ENCODE measurements around the gene MRPS18A.

MRPS18A gene

GRCh38 chr6:43689421-43689820 is 1.8 kb upstream of the MRPS18A start:
- TF ChIP-seq CTCF (IDR thresholded peaks at IDR 0.05; ENCODE audit: unreplicated experiment in 3 of 3) = no peak
- Mint-ChIP-seq H3K27me3 (ENCODE audit: low read depth) (peaks cover 5% of the 10 kb centered on the region), H3K4me3 (peak overlapping the region; percentile 35 to 97 (median 65)), H3K36me3 (ENCODE audit: low read depth) (peaks cover 8% of the 10 kb centered on the region), H3K27ac (no peak overlapping the region), H3K9me3 (no peaks in the 10 kb centered on the region), H3K4me1 (peaks cover 32% of the 10 kb centered on the region)

GRCh38 chr6:43687079-43687436 is 533 bp downstream of the MRPS18A start:
- peaks cover 16% of the 10 kb centered on the region for H3K36me3 Mint-ChIP-seq (ENCODE audit: low read depth)
- no peak for TF ChIP-seq CTCF (IDR thresholded peaks at IDR 0.05; ENCODE audit: unreplicated experiment in 3 of 3)
- no peaks in the 10 kb centered on the region for H3K9me3 Mint-ChIP-seq
- H3K27me3 Mint-ChIP-seq (ENCODE audit: low read depth) = peaks cover 5% of the 10 kb centered on the region
- H3K4me1 Mint-ChIP-seq = peaks cover 50% of the 10 kb centered on the region
- peak overlapping the region; percentile 87 to 94 (median 91) for H3K27ac Mint-ChIP-seq
- peak overlapping the region; percentile 97 to 98 (median 97) for H3K4me3 Mint-ChIP-seq

GRCh38 chr6:43683708-43684455 is 3.7 kb downstream of the MRPS18A start:
- H3K27ac Mint-ChIP-seq = no peak overlapping the region
- H3K27me3 Mint-ChIP-seq (ENCODE audit: low read depth) = no peaks in the 10 kb centered on the region
- peak overlapping the region; percentile 26 to 68 (median 42) for H3K4me3 Mint-ChIP-seq
- H3K4me1 Mint-ChIP-seq = peaks cover 72% of the 10 kb centered on the region
- no peaks in the 10 kb centered on the region for H3K9me3 Mint-ChIP-seq
- no peak for TF ChIP-seq CTCF (IDR thresholded peaks at IDR 0.05; ENCODE audit: unreplicated experiment in 3 of 3)
- peaks cover 25% of the 10 kb centered on the region for H3K36me3 Mint-ChIP-seq (ENCODE audit: low read depth)

- H3K4me3 Mint-ChIP-seq = peak overlapping the region in 2 of 3 experiments; percentile 14 to 44
- peaks cover 35% of the 10 kb centered on the region for H3K36me3 Mint-ChIP-seq (ENCODE audit: low read depth)
- no peaks in the 10 kb centered on the region for H3K9me3 Mint-ChIP-seq
- TF ChIP-seq CTCF (IDR thresholded peaks at IDR 0.05; ENCODE audit: unreplicated experiment in 3 of 3) = no peak
- H3K4me1 Mint-ChIP-seq = peaks cover 67% of the 10 kb centered on the region
- H3K27me3 Mint-ChIP-seq (ENCODE audit: low read depth) = no peaks in the 10 kb centered on the region
- H3K27ac Mint-ChIP-seq = no peak overlapping the region
Observed at GRCh38 chr6:43682724-43683429, 4.7 kb downstream of the MRPS18A start.

GRCh38 chr6:43681303-43681702 is 6.3 kb downstream of the MRPS18A start:
- H3K27me3 Mint-ChIP-seq (ENCODE audit: low read depth) = no peaks in the 10 kb centered on the region
- peaks cover 34% of the 10 kb centered on the region for H3K36me3 Mint-ChIP-seq (ENCODE audit: low read depth)
- peak overlapping the region in 2 of 3 experiments; percentile 55 to 64 for H3K27ac Mint-ChIP-seq
- peaks cover 55% of the 10 kb centered on the region for H3K4me1 Mint-ChIP-seq
- no peaks in the 10 kb centered on the region for H3K9me3 Mint-ChIP-seq
- TF ChIP-seq CTCF (IDR thresholded peaks at IDR 0.05; ENCODE audit: unreplicated experiment in 3 of 3) = no peak
- H3K4me3 Mint-ChIP-seq = peak overlapping the region in 1 of 3 experiments; percentile 4

Data from nephron (organoid).